ENCODE results near the gene FNTB. TPM values are rescaled to one million over a fixed set of nuclear protein-coding genes. Genes with fewer than 3 reads are reported as not detected.

FNTB gene
- total and polyA plus RNA-seq, 2 of the 13 experiments (the other 11 are each of a cell fraction or from before 2014, with no cell fraction given), result 23.6 to 28.5 TPM

DNA sequence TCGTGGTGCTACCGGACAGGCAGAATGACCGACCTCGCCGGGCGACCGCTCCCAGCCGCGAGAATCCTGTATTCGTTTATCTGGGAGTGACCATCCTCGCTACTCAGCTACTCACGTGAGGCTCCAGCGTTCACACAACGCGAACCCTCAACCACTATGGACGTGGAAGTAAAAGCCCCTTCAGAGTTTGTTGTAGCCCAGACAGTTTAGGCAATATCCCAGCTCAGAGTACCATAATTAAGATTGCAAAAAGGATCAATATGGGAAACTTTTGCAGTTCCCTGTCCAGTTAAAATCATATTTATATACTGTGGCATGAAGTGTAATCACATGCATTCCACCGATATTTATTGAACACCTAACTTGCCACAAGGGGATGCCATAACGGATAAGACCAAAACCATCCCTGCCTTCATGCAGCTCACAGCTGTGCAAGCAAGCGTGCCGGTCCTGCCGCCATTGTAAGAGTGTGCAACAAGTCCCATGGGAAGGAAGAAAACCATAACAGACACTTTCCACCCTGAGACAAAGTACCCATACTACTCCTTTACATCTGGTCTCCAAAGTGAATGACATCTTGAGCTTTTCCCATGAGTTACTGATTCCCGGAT lies 116.6 kb downstream of the FNTB start (continued):
- TF ChIP-seq, protein P1, sequence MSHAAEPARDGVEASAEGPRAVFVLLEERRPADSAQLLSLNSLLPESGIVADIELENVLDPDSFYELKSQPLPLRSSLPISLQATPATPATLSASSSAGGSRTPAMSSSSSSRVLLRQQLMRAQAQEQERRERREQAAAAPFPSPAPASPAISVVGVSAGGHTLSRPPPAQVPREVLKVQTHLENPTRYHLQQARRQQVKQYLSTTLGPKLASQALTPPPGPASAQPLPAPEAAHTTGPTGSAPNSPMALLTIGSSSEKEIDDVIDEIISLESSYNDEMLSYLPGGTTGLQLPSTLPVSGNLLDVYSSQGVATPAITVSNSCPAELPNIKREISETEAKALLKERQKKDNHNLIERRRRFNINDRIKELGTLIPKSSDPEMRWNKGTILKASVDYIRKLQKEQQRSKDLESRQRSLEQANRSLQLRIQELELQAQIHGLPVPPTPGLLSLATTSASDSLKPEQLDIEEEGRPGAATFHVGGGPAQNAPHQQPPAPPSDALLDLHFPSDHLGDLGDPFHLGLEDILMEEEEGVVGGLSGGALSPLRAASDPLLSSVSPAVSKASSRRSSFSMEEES (CRISPR knock-in tag; IDR thresholded peaks at IDR 0.05), result no peak
- peak; percentile 72; the same call in 1 of the 2 replicates for TF ChIP-seq BHLHE40 (IDR thresholded peaks at IDR 0.05; ENCODE audit: low read length)
- TF ChIP-seq HOXA3 (CRISPR knock-in tag; IDR thresholded peaks at IDR 0.05), result peak; percentile 25; the same call in 1 of the 2 replicates
- 0 out of 2 replicates have a peak, but pooled peaks have one; percentile 9 for TF ChIP-seq ZNF619 (CRISPR knock-in tag; IDR thresholded peaks at IDR 0.05)
- TF ChIP-seq ZNF616 (CRISPR knock-in tag; IDR thresholded peaks at IDR 0.05; ENCODE audit: low read depth), result no peak

DNA sequence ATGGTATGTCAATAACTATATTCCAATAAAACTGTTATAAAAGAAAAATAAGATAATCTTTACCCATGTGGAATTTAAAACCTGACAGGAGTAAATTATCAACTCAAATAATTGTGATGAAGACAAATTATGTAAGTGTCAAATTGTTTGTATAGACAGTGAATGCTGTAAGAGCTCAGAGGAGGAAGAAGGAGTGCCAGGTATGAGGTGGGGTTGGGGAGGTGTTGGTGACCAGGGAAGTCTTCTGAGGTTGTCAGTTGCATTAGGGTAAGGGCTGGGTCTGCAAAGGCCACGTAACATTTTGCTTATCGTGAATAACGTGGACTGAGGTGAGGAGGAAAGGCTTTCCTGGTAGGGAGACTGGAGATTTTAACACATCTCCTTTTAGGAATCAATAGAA lies 118.1 kb downstream of the FNTB start:
- Histone ChIP-seq H2AFZ (ENCODE audit: low read length) (no peak overlapping the region), H3K9ac (ENCODE audit: insufficient read depth, low read depth, low read length) (no peak overlapping the region), H3K27ac (ENCODE audit: extremely low read length, insufficient read depth, low read length) (no peak overlapping the region), H4K20me1 (ENCODE audit: insufficient read depth, low read length) (no peaks in the 10 kb centered on the region), H3K4me2 (ENCODE audit: low read depth, low read length) (no peak overlapping the region), H3K4me1 (ENCODE audit: insufficient read depth, low read length) (peaks cover 19% of the 10 kb centered on the region), H3K36me3 (replicated peaks in 1 of 2; ENCODE audit: control insufficient read depth in 1 of 2, insufficient read depth in 2 of 2, low read length in 2 of 2) (no peaks in the 10 kb centered on the region; a peak in 1 of 5 replicates), H3K9me3 (ENCODE audit: low read length) (no peaks in the 10 kb centered on the region), H3K27me3 (ENCODE audit: control insufficient read depth in 1 of 2, insufficient read depth in 2 of 2, low read length in 2 of 2) (no peaks in the 10 kb centered on the region; a peak in 1 of 5 replicates), H3K4me3 (replicated peaks in 1 of 3; ENCODE audit: insufficient read depth in 1 of 3, low read depth in 2 of 3, low read length in 3 of 3) (no peak overlapping the region), H3K79me2 (ENCODE audit: insufficient read depth, low read length) (peaks cover 14% of the 10 kb centered on the region)
- intact Hi-C loops (cut with micrococcal nuclease; ENCODE audit: unreplicated experiment) (loop anchor here (5.0 kb wide), 1 partner anchor 117 kb away; the partner anchor contains the start of gene FNTB), in situ Hi-C loops (cut with HindIII; ENCODE audit: extremely low pct_ligation_motif_present, low pct_unique_long_range_greater_than_20kb) (no loop called here)
- TF ChIP-seq ZFP36L2 (CRISPR knock-in tag; IDR thresholded peaks at IDR 0.05), result no peak
- ChIA-PET CTCF (ENCODE audit: low intra/inter-chr PET ratio, low total read pairs) (no interaction called here), POLR2A (no interaction called here)
- 96% methylated on average over 3 of the region's 3 CpGs for WGBS (ENCODE audit: low lambda C conversion rate)
- FAIRE-seq (no peak), DNase-seq (ENCODE audit: low spot score) (no peak), ATAC-seq (no peak)
- BruUV-seq (replicated peaks), result no TSS peak
